ENCODE measurements around the gene SRSF10.

DNA sequence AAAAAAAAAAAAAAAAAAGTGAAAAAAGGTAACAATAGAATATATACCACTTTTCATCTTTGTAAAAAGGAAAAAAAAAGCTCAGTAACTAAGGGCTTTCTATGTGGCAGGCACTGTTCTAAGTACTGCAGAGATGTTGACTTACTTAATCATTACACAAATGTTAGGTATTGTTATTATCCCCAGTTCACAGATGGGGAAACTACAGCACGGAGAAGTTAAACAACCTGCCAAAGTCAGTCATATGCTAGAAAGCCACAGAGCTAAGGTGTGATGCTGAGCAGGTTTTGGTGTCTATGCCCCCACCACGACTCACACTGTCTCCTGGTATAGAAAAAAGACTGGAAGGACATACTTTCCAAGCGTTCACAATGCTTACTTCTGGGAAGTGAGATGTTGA lies 27.1 kb downstream of the SRSF10 start:
- no peak for TF ChIP-seq POLR2AphosphoS5 (IDR thresholded peaks at IDR 0.05; ENCODE audit: low read depth, low read length)
- TF ChIP-seq, protein P1, sequence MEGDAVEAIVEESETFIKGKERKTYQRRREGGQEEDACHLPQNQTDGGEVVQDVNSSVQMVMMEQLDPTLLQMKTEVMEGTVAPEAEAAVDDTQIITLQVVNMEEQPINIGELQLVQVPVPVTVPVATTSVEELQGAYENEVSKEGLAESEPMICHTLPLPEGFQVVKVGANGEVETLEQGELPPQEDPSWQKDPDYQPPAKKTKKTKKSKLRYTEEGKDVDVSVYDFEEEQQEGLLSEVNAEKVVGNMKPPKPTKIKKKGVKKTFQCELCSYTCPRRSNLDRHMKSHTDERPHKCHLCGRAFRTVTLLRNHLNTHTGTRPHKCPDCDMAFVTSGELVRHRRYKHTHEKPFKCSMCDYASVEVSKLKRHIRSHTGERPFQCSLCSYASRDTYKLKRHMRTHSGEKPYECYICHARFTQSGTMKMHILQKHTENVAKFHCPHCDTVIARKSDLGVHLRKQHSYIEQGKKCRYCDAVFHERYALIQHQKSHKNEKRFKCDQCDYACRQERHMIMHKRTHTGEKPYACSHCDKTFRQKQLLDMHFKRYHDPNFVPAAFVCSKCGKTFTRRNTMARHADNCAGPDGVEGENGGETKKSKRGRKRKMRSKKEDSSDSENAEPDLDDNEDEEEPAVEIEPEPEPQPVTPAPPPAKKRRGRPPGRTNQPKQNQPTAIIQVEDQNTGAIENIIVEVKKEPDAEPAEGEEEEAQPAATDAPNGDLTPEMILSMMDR (IDR thresholded peaks at IDR 0.05 in 2 of 3, conservative IDR thresholded peaks at IDR 0.05 in 1 of 3; ENCODE audit: borderline replicate concordance in 1 of 3, insufficient read depth in 1 of 3, low read depth in 2 of 3, low read length in 2 of 3) = no peak
- no peak for TF ChIP-seq ELF1 (IDR thresholded peaks at IDR 0.05; ENCODE audit: borderline replicate concordance, low read depth)
- no peak for TF ChIP-seq YY1 (IDR thresholded peaks at IDR 0.05; ENCODE audit: extremely low read depth, insufficient replicate concordance, low read depth, low read length)
- no peak for TF ChIP-seq POLR2A (IDR thresholded peaks at IDR 0.05; ENCODE audit: borderline replicate concordance, extremely low read depth, insufficient read depth, insufficient read length)
